ENCODE results near the gene SCAP. TPM values are rescaled to one million over a fixed set of nuclear protein-coding genes. Genes with fewer than 3 reads are reported as not detected.
A peak's percentile ranks its signal among the peaks of the same experiment; 100 is the strongest.

SCAP gene
- total and polyA plus RNA-seq, 12 donors = 31.7 to 56.7 (median 40.4) TPM

DNA sequence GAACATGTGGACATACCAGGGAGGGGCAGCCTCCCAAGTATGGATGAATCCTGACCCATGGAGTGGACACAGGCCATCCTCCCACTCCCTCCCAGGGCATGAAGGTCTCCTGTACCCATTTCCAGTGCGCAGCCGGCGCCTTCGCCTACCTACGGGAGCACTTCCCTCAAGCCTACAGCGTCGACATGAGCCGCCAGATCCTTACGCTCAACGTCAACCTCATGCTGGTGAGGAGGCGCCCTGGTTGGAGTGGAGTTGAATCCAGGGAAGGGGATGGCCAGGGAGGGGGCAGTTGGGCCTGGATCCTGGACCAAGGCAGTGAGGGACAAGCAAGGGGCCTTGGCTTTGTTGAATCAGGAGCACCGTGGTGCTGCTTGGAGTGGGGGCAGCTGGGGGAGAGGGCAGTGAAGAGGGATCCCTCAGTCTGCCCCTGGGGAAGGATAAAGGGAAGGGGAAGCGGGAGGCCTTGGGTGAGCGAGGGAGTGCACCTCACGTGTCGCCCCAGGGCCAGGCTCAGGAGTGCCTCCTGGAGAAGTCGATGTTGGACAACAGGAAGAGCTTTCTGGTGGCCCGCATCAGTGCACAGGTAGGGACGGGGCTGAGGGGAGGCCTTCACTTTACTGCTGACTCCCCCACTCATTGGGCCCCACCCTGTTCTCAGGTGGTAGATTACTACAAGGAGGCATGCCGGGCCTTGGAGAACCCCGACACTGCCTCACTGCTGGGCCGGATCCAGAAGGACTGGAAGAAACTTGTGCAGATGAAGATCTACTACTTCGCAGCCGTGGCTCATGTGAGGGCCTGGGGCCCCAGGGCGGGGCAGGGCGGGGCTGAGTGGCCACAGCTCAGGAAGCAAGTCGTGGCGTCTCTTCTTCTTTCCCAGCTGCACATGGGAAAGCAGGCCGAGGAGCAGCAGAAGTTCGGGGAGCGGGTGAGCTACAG lies 69.7 kb downstream of the SCAP start:
- Histone ChIP-seq H3K27ac (peak overlapping the region; percentile 16 to 64 (median 44)), H3K9me3 (no peaks in the 10 kb centered on the region), H3K4me3 (no peak overlapping the region), H3K36me3 (peaks cover 0 to 85% (median 33%) of the 10 kb centered on the region in 9 donors), H3K27me3 (no peaks in the 10 kb centered on the region), H3K4me1 (peaks cover 5 to 22% (median 17%) of the 10 kb centered on the region in 9 donors)
- intact Hi-C loops (cut with DNase I) = no loop called here
- ATAC-seq = no peak
- TF ChIP-seq, protein P1, sequence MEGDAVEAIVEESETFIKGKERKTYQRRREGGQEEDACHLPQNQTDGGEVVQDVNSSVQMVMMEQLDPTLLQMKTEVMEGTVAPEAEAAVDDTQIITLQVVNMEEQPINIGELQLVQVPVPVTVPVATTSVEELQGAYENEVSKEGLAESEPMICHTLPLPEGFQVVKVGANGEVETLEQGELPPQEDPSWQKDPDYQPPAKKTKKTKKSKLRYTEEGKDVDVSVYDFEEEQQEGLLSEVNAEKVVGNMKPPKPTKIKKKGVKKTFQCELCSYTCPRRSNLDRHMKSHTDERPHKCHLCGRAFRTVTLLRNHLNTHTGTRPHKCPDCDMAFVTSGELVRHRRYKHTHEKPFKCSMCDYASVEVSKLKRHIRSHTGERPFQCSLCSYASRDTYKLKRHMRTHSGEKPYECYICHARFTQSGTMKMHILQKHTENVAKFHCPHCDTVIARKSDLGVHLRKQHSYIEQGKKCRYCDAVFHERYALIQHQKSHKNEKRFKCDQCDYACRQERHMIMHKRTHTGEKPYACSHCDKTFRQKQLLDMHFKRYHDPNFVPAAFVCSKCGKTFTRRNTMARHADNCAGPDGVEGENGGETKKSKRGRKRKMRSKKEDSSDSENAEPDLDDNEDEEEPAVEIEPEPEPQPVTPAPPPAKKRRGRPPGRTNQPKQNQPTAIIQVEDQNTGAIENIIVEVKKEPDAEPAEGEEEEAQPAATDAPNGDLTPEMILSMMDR (IDR thresholded peaks at IDR 0.05) = no peak
- 92 to 94% methylated on average over 29 to 30 of the region's 31 CpGs for WGBS, 2 donors
- no peak for DNase-seq

GRCh38 chr3:47404955-47405790 lies 70.6 kb downstream of the SCAP start:
- H3K27ac ChIP-seq = peak overlapping the region; percentile 16 to 64 (median 49)
- TF ChIP-seq, protein P1 (IDR thresholded peaks at IDR 0.05) = no peak
- no peaks in the 10 kb centered on the region for H3K27me3 ChIP-seq
- peaks cover 5 to 22% (median 17%) of the 10 kb centered on the region in 9 donors for H3K4me1 ChIP-seq
- peak in 1 of 2 donors; percentile 53 for DNase-seq
- no peaks in the 10 kb centered on the region for H3K9me3 ChIP-seq
- intact Hi-C loops (cut with DNase I) = no loop called here
- H3K4me3 ChIP-seq = no peak overlapping the region
- WGBS, 2 donors = 49 to 55% methylated on average over 9 of the region's 9 CpGs
- peaks cover 0 to 85% (median 32%) of the 10 kb centered on the region in 9 donors for H3K36me3 ChIP-seq
- ATAC-seq = peak; percentile 42 to 70 (median 62)

DNA sequence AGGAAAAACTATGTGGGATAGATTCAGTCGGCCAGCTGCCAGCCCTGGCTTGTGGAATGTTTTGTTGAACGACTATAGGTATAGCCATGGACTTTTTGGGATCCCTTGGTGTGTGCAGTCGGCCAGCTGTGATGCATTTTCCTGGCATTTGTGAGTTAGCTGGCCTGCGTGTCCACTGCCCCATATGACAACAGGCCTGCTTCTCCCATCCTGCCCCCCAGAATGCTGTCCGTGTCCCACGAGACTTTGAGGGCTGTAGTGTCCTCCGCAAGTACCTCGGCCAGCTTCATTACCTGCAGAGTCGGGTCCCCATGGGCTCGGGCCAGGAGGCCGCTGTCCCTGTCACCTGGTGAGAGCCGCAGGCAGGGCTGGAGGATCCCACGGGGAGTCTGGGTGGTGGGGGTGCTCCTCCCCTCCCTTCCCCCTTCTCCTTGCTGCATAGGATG lies 71.3 kb downstream of the SCAP start:
- intact Hi-C loops (cut with DNase I) = no loop called here

More for the DNA sequence above, 71.3 kb downstream of the SCAP start:
- Histone ChIP-seq H3K27ac (peak overlapping the region in 8 of 10 donors; percentile 21 to 61 (median 49)), H3K4me3 (no peak overlapping the region), H3K27me3 (no peaks in the 10 kb centered on the region), H3K9me3 (no peaks in the 10 kb centered on the region), H3K4me1 (peaks cover 5 to 22% (median 17%) of the 10 kb centered on the region in 9 donors), H3K36me3 (peaks cover 0 to 85% (median 25%) of the 10 kb centered on the region in 9 donors)
- WGBS, 2 donors = 80 to 81% methylated on average over 13 of the region's 13 CpGs
- TF ChIP-seq, protein P1 (IDR thresholded peaks at IDR 0.05) = no peak
- ATAC-seq (no peak), DNase-seq (no peak)

Data from heart right ventricle (tissue), 16 donors.